ENCODE results near the gene CDK13. TPM values are rescaled to one million over a fixed set of nuclear protein-coding genes. Genes with fewer than 3 reads are reported as not detected.
"Not testable (repeated sequence)": the region's sequence is repeated elsewhere in the genome, so short reads cannot be mapped to it uniquely, and the experiment has no call there.

Gene CDK13
- polyA plus RNA-seq, 3 donors = 8.2 to 14.7 (median 10.6) TPM

DNA sequence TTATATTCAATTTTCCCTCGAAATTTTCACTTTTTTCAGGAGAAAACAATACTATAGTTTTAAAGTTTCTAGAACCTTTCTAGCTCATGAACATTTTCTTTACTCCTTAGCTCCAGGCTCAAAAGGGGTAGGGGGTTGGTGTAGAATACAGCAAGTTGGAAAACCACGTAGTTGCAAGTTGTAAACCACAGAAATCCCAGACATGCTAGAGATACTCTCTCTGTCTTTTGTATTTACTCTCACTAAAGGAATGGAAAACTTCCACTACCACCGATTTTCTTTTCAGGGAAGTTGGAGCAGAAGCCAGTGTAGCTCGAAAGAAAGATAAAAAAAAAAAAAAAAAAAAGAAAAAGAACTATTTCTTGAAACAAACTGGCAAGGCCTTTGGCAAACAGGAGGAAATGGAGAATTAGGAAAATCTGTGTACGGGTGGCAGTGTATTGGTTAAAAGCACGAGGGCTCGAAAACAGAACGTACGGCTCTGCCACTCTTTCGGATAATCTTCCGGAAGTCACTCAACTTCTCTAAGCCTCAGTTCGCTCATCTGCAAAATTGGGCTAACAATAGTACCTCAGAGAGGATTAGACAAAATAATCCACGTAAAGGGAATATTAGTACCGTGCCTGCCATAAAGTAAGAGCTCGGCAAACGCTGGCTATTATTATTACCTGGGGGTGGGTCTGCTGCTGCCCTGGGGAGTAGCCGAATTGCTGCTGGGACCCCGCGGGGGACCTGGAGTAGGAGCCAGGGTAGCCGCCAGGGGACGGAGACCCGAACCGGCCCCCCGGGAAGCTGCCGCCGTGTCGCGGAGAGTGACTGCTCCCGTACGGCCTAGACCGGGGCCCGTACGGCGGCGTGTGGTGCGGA is 183.7 kb downstream of the CDK13 start:
- 0 to 2% (median 1%) methylated on average over 36 of the region's 36 CpGs for WGBS, 3 donors

DNA sequence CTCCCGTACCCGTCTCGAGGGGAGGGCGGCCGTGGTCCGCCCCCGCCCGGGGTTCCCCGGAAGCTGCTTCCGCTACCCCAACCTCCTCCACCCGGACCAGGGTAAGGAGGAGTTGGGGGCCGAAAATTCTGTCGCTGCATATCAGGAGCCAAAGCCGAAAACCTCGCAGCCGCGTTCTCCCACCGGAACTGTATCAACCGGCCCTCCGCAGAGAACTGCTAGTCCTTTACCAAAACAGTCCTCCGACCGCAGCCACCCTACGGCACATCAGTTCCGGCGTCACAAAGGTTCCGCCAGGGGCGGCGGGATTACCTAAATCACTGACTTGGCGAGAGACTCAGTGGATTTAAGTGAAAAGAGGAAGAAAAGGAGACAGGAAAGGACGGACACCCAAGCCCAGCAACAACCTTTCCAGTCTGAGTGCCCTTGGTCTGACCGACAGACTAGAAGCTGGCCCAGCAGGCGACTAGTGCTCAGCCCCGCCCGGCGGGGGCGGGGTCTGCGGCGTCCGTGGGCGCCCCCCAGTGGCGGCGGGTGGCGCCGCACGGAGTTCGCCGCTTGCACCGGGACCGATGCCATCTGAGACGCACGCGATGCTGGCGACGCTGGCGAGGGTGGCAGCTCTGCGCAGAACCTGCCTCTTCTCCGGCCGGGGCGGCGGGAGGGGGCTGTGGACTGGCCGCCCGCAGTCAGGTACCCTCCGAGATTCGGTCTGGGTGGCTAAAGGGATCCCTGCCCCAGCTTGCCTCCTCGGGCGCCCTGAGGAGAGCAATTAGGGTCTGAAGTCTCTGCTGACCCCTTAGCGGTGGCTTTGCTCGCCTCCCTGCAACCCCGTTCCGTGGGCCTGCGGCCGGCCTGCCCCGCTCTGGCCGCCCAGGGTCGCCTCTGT is 184.6 kb downstream of the CDK13 start, which contains the start of the genes MPLKIP and SUGCT:
TSS of gene MPLKIP (minus strand) at position 195 of the 889 bp plus-strand sequence. CDS start at position 140, 55 bp downstream.
TSS of gene SUGCT (plus strand) at position 578 of the 889 bp plus-strand sequence.
- peak within 1 kb of the TSS; percentile 11 for H3K27ac ChIP-seq (ENCODE audit: low read depth, low read length)
- 0 to 1% (median 0%) methylated on average over 66 to 75 of the region's 75 CpGs for WGBS, 3 donors

More for the DNA sequence above, 183.7 kb downstream of the CDK13 start:
- peak overlapping the region; percentile 7 for H3K27ac ChIP-seq (ENCODE audit: low read depth, low read length)

DNA sequence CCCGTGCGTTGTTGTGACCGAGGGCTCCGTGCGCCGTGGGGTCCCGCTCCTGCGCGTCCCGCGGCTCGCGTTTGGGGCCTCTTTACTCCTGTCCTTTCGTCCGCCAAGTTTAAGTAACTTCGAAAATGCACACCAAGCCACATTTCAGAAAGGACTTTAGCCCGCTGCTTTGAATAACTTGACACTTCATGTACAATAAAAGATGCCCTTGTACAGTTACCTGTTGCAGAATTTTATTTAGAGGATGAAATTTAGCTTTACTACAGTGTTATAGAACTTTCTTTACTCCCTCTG is 185.2 kb downstream of the CDK13 start:
- 1 to 8% (median 7%) methylated on average over 17 of the region's 17 CpGs for WGBS, 3 donors
- H3K27ac ChIP-seq (ENCODE audit: low read depth, low read length) = no peak overlapping the region

- 88 to 98% (median 96%) methylated on average over 2 of the region's 2 CpGs for WGBS, 3 donors
- no peak overlapping the region for H3K27ac ChIP-seq (ENCODE audit: low read depth, low read length)
Measured at GRCh38 chr7:40137563-40137962, 187.5 kb downstream of the CDK13 start.

GRCh38 chr7:40138973-40139372 is 188.9 kb downstream of the CDK13 start:
- 93 to 97% (median 95%) methylated on average over 5 of the region's 5 CpGs for WGBS, 3 donors
- H3K27ac ChIP-seq (ENCODE audit: low read depth, low read length) = no peak overlapping the region

DNA sequence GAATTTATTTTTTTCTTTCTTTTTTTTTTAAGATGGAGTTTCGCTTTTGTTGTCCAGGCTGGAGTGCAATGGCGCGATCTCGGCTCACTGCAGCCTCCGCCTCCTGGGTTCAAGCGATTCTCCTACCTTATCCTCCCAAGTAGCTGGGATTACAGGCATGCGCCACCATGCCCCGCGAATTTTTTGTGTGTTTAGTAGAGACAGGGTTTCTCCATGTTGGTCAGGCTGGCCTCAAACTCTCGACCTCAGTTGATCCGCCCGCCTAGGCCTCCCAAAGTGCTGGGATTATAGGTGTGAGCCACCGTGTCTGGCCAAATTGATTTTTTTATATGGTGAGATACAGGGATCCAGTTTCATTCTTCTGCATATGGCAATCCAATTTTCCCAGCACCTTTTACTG is 189.8 kb downstream of the CDK13 start:
- WGBS, 3 donors = 96 to 98% (median 96%) methylated on average over 13 of the region's 13 CpGs
- not testable (repeated sequence) for H3K27ac ChIP-seq (ENCODE audit: low read depth, low read length)

GRCh38 chr7:40141916-40142315 is 191.9 kb downstream of the CDK13 start:
- WGBS, 3 donors = 89 to 98% (median 92%) methylated on average over 5 of the region's 5 CpGs
- H3K27ac ChIP-seq (ENCODE audit: low read depth, low read length) = not testable (repeated sequence)

DNA sequence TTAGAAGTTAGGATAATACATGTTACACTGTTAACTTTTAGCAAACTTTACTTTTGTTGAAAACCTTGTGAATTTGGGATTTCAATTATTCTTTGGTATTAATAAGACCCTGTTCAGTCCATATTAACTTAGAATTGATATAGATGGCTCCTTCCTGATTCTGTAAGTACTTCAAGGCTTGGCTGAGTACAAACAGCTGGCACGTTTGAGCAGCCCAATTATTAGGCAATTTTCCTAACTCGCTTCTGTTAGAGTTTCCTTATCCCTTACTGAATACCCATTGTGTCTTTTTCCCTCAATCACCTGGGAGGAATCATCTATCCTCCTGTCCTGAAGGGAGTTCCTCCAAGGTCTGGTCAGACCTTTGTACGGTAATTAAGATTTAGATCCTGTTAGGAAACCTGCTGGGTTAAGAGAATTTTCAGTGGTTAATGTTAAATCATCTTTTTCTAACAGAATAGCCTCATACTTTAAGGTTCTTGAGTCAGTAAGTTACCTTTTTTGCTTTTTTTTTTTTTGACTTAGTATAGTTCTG is 195.6 kb downstream of the CDK13 start:
- 66 to 84% (median 67%) methylated on average over 3 of the region's 3 CpGs for WGBS, 3 donors
- not testable (repeated sequence) for H3K27ac ChIP-seq (ENCODE audit: low read depth, low read length)

DNA sequence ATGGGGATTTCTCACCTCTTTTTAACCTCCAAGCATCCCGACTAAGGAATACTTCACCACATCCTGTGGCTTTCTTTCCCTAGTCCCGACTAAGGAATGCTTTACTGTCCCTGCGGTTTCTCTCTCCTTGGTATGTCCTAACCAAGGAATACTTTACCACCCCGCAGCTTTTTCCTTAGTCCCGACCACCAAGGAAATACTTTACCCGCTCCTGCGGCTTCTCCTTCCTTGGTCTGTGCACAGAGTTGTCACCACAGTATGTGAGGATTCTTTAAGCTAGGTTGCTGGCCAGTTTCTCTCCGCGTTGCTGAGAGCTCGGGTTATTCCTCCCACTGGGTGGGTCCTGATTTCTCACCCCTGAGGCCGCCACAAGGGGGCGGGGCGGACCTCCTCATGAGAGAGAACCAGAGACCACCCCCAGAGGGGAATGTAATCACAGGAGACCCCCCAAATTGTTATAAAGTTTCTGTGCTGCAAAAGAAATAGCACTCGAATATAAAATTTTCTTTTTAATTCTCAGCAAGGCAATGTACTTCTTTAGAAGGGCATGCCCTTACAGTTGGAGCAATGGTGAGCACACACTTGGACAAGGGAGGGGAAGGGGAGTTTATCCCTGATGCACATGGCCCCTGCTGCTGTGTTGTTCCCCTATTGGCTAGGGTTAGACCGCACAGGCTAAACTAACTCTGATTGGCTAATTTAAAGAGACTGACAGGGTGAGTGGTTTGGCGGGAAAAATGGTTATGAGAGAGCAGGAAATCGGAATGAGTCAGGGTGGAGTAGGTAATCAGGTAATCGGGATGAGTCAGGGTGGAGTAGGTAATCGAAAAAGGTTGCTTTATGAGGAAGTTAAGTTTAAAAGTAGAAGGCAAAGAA is 197.6 kb downstream of the CDK13 start:
- WGBS, 3 donors = 86 to 89% (median 87%) methylated on average over 19 of the region's 19 CpGs

GRCh38 chr7:40148247-40148580 is 198.2 kb downstream of the CDK13 start:
- 94 to 95% (median 95%) methylated on average over 7 of the region's 7 CpGs for WGBS, 3 donors
- not testable (repeated sequence) for H3K27ac ChIP-seq (ENCODE audit: low read depth, low read length)

More for the DNA sequence above, 197.6 kb downstream of the CDK13 start:
- H3K27ac ChIP-seq (ENCODE audit: low read depth, low read length) = no peak overlapping the region

- whole genome bisulfite sequencing, 3 donors = 88 to 93% (median 92%) methylated on average over 2 of the region's 2 CpGs
- H3K27ac ChIP-seq (ENCODE audit: low read depth, low read length) = no peak overlapping the region
Measured at GRCh38 chr7:40148671-40149070, 198.6 kb downstream of the CDK13 start.

Other genes starting within 250 kb of the CDK13 start
- gene MPLKIP, start 184.4 kb downstream of the CDK13 start, polyA plus RNA-seq = 10 to 100 TPM; 21.6 to 37.8 (median 34.7) TPM
- gene SUGCT, start 184.7 kb downstream of the CDK13 start, polyA plus RNA-seq = 1 to 10 TPM in 2 of 3 donors, under 1 TPM in 1; 0.75 to 4.2 (median 1.9) TPM